GM21447 (cell line): ENCODE results near the gene FAAH2.
"Not testable (repeated sequence)": the region's sequence is repeated elsewhere in the genome, so short reads cannot be mapped to it uniquely, and the experiment has no call there.

Experiments used
- ATAC-seq: cut with Tn5 transposase; IDR thresholded peaks from one replicate; pipeline ENCODE4 v1.9.1; 2021; ENCODE audit not compliant: unreplicated experiment

Gene FAAH2

DNA sequence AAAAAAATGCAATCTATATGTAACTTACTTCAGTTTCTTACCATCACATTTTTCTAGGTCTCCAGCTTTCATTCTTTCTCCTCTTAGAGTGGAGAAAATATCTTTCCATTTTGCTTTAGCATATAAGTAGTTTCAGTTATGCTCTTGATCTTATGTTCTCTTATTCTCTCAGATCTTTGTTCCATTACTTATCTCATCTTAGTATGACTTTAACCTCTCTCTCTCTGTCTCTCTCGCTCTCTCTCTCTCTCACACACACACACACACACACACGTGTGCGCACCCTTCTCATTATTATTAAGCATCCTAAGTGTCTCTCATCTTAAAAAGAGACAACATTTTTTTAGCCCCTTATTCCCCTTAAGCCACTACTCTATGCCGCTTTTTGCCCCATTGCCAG is 92.8 kb downstream of the FAAH2 start:
- no peak for ATAC-seq

DNA sequence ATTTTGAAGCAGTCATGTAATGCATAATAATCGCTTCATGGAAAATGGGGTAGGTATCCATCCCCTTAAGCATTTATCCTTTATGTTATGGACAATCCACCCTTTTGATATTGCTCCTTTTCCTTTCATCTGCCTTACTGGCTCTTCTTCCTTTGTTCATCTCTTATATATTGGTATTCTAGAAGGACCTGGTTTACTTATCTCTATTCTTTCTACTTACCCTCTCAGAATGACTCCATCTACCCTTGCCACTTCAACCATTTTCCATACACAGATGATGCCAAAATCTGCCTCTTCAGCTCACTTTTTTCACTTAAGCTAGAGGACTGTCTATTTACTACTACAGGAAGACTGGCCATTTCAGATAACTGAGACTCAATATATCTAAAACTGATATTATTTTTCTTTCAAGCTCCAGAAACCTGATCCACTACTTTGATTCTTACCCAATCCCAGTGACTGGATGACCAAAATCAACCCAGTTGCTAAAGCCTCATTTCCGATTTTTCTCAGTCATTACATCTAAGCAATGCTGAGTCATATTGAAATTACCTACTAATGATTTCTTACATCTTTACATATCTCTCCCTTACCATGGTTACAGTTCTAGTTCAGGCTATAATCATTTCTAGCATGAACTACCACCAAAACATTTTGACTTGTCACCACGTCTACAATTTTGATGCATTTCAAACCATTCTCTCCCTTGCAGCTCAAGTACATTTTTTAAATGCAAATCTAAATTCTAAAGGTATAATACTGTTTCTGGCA is 93.7 kb downstream of the FAAH2 start:
- ATAC-seq, result no peak

DNA sequence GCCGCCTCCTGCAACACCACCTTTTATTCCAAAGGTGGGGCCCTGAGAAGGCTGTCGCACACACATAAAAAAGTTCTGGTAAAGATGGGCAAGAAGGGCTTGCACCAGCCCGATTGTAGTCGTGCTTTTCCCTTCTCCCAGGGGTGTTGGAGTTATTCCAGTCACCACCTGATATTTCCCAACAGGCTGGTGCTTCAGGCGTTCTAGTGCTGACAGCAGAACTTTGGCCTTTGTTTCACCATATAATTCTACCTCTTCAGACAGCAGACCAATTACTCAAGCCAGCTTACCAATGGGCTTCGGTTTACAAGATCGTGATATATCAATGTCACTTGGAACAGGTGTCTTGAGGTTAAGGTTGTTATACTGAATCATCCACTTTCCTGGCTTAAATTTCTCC is 107.7 kb downstream of the FAAH2 start:
- ATAC-seq, result not testable (repeated sequence)

DNA sequence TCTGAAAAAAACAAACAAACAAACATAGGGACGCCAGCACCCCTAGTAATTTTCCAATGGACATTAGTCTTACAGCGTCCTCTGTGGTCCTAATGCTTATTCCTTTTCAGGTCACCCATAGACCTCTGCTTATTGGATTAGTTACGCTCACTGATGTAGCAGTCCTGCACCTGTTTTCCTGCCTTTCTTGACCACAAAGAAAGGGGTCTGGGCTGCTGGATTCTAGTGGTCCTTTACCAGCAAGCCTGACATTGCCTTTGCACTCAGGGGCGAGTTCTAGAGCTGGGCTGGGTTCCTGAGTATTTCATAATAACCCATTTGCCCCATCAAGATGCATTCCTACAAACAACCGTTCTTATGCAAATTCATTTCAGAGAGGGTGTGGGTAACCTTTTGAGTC is 116.7 kb downstream of the FAAH2 start:
- not testable (repeated sequence) for ATAC-seq

DNA sequence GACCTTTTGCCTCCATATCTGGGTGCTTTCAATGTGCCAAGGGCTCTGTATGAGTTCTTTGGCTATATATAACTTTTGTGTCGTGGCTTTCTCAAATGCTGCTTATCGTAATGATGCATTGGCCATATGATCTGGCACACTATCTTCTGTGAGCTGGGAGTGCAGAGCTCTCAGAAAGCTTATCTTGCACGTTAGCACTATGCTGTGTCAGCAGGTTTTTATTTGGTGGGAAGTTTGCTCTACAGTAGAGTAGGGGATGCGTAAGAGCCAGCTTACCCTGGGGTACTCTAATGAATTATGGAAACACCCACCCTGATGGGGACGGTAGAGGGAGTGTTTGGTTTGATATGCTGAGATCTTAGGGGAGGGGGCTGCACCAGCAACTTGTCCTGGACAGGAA is 119.6 kb downstream of the FAAH2 start:
- no peak for ATAC-seq

DNA sequence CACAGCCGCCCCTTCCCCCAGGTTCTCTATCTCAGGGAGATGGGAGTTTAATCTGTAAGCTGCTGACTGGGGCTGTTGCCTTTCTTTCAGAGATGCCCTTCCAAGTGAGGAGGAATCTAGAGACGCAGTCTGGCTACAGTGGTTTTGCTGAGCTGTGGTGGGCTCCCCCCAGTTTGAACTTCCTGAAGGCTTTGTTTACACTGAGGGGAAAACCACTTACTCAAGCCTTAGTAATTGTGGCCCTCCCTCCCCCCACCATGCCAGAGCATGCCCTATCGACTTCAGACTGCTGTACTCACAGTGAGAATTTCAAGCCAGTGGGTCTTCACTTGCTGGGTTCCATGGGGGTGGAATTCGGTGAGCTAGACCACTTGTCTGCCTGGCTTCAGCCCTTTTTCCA is 131.3 kb downstream of the FAAH2 start:
- no peak for ATAC-seq

DNA sequence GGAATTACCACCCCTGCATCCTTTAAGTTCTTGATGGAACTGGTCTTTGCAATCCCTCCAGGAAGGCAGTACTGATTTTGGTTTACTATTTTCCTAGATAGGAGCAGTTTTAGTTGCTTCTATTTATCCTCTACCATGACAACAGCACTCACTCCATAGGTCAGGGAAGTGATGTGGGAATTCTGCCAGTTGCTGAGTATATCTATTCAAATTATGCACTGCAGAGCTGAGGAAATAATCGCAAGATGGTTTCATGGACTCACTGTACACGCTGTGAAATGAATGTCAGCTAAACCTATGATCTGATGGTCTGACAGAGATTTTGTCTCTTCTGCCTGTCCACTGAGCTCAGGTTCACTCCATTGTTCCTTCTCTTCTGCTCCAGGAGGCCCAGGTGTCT is 135.8 kb downstream of the FAAH2 start:
- no peak for ATAC-seq

DNA sequence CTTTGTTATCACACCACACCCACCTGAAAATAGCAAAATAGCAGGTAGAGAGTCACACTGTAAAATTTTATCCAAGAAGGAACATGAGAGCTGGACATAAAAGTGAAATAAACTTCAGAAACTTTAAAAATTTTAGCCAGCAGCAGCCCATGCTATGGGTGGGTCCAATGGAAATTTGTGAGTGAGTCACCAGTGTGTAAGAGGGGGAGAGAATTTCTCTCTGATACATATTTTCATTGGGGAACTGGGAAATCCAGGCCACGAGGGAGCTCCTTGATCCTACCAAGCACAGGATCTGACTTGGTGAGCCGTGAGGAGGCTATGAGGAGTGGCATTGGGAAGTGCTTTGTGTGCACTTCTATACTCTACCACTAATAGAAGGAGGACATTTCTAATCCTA is 136.3 kb downstream of the FAAH2 start:
- no peak for ATAC-seq

DNA sequence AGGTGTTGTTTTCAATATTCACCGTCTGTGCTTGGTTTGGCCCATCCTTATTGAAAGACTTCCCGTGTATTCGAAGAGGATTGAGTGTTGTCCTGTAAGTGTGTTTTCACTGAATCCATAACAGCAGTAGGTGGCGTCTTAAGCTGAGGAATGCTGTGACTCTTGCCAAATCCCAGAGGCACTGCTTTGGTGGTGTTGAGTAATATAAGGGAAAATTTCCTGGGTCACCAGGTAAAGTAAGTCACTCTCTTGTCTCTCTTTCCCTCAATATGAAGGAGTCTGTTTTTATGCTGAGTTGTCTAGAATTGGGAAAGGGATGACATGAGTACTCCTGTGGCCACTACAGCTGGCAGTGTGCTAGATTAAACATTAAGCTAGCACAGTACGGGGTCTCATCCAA is 158.6 kb downstream of the FAAH2 start:
- no peak for ATAC-seq

DNA sequence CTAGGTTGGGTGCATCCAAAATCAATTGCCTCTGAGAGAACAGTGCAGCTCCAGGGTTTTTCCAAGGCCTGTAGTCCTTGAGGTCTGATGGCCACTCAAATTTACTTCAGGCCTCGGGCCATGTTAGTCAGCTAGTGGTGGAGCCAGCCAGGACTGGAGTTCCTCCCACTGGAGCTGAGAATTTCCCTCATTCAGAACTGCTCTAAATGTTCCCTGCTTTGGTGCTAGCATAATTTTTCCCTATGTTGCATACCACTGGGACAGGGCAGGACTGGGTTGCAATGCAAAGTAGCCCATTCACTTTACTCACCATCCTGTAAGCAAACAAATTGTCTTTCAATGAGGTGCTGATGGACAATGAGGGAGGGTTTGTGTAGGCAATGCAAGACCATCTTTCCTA is 159.3 kb downstream of the FAAH2 start:
- no peak for ATAC-seq

DNA sequence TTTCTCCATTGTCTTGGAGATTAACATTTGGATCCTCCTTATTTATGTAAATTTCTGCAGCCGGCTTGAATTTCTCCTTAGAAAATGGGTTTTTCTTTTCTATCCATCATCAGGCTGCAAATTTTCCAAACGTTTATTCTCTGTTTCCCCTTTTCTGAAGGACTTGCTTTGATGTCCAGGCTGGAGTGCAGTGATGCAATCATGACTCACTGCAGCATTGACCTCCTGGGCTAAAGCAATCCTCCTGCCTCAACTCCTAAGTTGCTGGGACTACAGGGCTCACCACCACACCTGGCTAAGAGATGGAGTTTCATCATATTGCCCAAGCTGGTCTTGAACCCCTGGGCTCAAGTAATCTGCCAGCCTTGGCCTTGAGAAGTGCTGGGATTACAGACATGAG is 161.3 kb downstream of the FAAH2 start:
- no peak for ATAC-seq

DNA sequence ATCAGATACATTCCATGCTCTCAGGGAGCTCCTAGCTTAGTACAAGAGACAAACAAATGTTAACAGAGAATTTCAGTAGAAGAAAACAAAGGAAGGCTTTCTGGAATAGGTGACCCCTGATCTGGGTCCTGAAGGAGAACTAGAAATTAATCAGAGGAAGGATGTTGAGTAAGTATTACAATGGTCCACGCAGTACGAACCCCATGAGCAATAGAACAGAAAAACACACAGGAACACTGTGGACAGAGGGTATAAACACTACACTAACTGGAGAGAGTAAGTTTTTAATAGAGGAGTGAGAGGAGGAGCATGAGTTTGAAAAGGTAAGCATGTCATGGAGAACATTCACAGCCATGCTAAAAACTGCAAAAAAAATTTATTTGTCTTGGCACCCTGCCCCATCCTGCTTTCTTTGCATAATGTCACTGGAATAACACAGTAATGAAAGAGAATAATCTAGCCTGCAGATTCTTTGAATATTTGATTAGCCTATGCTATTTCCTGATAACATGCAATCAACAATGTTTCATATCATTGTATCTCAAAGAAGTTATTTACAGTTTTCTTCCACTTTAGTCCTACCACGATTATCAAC is 165.0 kb downstream of the FAAH2 start:
- ATAC-seq, result no peak

DNA sequence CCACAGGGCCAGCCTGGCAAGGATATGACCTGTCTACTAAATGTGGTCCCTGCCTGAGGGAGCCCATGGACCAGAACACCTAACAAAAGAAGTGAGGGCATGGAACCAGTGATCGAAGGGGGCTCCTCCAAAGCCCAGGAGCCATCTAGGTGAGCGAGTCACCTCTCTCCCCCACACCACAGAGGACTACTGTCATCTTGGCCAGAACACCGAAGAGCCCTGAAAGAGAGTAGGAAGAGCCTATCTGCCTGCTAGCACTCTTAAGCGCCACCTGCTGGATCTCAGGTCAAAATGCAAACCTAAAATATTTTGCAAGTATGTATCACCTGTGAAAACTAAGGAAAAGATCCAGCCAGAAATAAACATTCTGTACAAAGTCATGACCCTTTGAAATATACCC is 167.4 kb downstream of the FAAH2 start:
- peak; percentile 70 for ATAC-seq

DNA sequence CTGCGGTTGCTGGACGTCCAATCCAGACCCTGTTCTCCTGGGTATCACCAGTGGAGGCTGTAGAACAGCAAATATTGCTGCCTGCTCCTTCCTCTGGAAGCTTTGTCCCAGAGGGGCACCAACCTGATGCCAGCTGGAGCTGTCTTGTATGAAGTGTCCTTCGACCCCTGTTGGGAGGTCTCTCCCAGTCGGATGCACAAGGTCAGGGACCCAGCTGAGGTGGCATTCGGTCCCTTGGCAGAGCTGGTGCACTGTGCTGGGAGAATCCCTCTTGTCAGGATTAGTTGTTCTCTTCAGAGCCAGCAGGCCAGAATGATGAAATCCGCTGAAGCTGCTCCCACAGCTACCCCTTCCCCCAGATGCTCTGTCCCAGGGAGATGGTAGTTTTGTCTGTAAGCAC is 195.0 kb downstream of the FAAH2 start:
- no peak for ATAC-seq

DNA sequence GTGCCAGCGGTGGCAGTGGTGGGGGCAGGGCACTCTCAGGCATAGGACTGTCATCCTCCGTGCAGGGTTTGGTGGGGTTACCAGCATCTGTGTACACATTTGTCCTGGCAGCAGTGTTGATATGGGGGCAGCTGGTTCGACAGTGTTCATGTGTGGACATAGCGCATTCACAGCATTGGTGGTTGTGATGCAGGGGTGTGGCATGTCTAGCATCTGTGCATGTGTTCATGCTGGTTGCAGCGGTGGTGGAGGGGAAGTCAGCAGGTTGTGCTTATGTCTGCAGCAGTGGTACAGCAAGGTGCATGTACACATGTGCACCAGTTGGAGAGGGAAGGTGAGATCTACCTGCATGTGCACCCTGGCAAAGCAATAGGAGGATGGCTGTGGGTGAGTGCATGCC is 230.0 kb downstream of the FAAH2 start:
- ATAC-seq, result no peak

DNA sequence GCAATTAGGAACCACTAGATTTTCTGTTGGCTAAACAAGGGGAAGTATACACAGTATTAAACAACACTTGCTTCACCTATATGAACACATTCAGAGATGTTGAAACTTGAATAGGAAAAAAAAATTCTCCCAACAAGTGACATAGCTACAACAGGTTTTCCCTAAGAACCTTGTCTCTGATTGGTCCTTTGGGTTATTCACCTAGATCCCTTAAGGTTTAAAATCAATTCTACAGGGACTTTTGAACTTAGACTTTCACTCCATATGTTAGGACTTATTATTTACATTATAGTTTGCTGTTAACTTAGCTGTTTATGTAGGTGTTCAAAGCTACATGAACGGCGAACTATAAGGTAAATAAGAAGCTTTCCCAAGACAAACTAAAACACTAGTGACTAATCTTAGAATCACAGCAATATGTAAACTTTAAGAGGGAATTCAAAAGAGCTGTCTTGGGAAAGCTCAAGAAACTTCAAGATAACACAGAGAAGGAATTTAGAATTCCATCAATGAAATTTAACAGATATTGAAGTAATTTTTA is 233.1 kb downstream of the FAAH2 start:
- no peak for ATAC-seq

DNA sequence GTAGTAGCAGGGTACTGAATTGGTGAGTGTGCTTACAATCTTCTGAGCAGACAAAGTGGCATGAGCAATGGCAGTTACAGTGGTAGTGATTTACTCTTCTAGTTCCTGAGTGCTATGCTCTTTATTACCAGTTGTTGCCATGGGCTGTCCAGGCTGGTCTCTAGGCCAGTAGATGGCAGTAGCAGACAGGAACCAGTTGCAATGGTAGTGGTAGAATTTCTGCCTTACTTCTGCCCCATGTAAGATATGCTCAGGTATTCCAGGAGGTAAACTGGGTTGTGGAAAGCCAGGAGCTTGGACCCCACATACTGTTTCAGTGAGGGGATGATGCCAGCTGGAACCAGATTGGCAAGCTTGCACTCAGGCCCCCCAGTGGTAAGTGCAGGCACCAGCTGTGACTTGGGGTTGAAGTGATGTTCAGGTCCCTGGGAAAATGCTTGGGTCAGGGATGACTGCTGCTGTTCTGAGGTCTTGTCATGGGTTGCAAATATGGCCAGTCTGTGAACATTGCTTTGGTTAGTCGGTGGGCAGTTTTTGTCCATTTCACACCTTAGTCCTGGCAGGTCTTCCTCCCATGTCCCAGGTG is 242.3 kb downstream of the FAAH2 start:
- ATAC-seq, result no peak
